GM21423 (cell line): Measurements from ENCODE around the gene NAIF1.

ENCODE experiments used
- ATAC-seq: cut with Tn5 transposase; IDR thresholded peaks from one replicate; pipeline ENCODE4 v1.9.1; 2021; ENCODE audit warnings: mild to moderate bottlenecking, moderate library complexity; ENCODE audit not compliant: unreplicated experiment

NAIF1 gene

DNA sequence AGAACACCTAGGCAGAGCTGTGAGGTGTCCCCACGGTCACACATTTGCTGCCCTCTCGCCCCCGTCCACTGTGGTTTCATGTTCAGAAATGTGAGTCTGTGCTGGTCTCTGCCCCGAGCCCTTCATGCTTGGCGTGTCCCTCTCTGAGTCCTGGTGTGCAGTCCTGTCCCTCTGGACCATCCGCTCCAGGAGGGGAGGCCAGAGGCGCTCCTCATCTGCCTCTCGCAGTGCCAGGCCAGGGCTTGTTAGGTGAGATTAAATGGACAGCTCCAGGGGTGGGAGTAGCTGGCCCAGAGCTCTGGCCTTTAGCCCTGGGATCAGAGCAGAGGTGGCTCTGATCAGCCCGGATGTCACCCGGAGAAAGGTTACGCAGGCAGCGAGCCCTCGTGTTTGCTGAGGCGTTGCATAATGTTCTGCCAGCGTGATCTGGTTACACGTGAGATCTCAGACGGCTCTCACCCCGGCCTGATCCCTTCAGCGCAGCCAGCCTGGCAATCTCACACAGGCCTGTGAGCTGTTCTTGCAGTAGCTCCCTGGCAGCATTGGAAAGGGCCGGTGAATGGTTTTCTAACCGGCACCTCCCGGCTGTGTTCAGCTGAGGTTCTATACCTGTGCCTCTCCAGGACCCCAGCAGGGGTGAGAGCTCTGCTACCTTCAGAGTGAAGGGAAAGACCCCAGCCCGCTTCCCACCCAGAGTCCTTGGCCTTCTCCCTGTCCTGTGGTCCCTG, 35.9 kb upstream of the NAIF1 start:
- no peak for ATAC-seq

DNA sequence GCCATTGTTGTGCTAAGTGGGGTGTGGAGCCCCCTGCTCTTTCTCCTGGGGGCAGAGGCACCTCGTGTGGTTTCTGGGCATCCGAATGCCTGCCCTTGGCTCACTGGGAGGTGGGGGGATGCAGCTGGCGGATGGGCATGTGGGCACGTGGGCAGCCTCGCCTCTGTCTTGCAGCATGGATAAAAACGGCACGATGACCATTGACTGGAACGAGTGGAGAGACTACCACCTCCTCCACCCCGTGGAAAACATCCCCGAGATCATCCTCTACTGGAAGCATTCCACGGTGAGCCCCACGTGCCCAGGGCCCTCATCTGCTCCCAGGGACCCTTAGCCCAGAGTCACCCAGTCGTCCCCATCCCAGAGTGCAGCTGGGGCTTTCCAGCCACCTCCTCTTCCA, 35.1 kb upstream of the NAIF1 start:
- no peak for ATAC-seq

DNA sequence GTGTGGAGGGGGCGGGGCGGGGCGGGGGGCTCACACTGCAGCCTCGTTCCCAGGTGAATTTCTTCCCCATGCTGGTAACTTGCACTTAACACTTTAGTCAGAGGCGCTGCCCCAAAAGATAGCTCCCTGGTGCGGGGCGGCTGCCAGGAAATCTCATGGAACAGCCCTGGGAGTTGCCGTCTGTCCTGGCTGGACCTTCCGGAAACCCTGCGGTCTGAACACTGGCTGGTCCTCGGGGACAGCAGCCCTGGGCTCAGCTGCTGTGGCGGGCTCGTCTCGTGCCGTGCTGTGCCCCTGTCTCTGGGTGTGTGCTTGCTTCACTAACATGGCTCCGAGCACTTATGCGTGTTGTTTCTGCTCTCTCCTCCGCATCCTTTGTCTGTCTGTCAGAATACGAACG, 34.6 kb upstream of the NAIF1 start:
- ATAC-seq = no peak

DNA sequence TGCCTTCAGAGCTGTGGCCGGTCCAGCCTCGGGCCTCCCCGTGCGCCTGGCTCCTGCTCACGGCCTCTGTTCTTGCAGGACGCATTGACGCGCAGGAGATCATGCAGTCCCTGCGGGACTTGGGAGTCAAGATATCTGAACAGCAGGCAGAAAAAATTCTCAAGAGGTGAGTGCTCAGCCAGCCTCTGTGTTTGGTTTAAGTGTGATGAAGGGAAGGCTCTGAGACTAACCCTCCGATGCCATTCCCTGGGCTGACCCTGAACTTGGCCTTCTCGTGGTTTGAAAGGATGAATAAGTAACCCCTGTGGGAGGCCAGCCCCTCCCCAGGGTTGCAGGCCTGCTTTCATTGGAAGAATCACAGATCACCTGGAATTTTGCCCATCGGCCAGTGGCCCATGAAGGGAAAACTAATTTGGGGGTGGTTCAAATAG, 34.1 kb upstream of the NAIF1 start:
- ATAC-seq = no peak

DNA sequence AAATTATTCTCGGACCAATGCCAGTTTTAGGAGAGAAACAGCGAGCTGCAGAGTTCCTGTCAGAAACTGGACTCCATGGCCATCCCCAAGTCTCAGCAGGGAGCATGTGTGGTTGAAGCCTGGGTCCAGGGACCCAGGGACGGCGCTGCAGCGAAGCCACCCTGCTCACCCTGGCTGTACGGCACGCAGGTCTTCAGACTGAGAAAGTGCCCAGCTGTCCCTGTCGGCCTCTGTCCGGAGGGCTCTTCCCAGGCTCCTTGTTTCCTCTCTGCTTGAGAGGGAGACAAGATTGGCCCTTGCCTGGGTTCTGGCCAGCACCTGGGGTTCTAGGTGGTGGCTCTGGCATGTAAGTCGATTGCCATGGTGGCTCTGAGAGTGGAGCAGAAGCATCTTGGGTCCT, 33.5 kb upstream of the NAIF1 start:
- ATAC-seq = no peak

DNA sequence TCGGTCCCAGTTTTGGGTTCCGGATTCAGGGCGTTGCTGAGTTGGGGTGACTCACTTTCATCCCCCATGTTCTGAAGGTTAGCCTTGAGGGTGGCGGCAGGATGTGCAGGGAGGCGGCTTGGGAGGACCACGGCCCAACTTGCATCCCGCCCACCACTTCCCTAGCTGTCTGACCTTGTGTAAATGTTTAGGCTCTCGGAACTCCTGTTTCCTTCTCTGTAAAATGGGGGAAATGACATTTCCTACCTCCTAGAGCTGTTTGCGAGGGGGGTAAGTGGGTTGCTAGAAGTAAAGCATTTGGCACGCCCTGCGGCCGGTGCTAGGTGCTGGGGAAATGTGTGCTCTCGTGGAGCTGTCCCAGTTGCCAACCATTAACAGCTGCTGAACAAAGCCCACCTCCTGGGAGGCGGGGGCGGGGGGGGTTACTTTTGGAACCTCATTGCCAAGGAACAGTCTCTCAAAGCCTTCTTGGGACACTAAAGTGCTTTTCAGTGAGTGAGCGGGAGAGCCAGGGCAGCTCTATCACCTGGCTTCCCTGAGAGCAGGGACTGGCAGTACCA, 32.9 kb upstream of the NAIF1 start:
- no peak for ATAC-seq

DNA sequence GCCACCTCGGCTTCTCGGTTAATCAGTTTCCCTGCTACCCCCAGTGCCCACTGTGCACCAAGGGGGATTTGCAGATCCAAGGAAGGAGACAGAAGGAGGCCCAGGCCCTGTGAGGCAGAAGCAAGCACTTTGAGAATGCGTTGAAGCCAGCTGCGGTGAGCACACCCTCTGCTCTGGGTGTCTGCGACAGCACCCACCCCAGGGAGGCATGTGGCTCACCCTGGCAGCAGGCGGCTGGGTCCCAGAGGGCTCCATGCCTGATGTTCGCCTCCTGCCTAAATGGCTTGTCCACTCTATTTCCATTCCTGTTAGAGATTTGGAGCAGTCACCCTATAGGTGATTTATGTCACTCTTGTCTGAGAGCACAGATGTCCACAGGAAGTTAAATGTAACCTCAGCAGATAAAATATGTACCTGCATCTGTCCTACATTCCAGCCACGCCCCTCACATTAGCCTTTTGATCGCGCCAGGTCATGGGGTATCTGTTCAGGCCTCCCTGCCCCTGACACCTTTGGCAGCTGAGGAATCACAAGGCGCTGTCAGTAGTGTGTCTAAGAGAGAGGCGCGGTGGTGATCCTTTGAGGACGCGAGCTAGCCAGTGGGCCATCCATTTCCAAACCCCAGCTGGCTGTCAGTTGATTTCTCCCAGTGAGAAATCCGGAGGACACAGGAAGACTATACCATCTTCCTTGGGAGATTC, 32.3 kb upstream of the NAIF1 start:
- ATAC-seq = no peak

DNA sequence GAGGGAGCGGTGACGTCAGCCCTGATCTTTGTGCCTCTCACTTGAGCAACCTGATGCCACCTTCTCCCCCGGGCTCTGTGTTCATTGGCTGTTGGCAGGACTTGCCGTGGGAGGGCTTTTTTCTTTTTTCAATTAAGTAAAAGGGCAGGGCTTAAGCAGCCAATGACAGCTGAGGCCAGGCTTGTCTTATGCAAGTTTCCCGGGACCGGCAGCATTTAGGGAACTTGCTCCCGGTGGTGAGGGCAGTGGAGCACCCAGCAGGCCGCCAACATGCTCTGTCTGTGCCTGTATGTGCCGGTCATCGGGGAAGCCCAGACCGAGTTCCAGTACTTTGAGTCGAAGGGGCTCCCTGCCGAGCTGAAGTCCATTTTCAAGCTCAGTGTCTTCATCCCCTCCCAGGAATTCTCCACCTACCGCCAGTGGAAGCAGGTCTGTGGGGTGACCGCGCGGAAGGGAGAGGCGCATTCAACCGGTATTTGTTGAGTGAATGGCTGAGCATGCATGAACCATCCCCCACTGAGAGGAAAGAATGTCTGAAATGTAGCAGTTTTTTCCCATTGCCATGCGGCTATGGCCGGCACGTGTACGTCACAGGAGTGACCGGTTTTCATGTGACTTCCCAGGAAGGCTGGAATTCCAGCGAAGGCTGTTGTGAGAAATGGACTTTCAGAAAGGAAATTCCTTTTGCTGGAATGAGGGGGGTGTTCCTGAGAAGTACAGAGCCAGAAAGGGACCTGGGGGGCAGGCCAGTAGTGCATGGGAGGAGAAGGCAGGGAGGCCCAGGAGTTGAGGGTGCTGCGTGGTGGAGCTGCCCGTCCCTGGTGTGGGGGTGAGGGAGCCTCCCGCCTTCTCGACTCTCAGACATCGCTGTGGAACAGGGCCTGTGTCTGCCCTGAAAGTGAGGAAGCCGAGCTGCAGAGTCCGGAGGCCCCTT, 31.4 kb upstream of the NAIF1 start:
- ATAC-seq = no peak

DNA sequence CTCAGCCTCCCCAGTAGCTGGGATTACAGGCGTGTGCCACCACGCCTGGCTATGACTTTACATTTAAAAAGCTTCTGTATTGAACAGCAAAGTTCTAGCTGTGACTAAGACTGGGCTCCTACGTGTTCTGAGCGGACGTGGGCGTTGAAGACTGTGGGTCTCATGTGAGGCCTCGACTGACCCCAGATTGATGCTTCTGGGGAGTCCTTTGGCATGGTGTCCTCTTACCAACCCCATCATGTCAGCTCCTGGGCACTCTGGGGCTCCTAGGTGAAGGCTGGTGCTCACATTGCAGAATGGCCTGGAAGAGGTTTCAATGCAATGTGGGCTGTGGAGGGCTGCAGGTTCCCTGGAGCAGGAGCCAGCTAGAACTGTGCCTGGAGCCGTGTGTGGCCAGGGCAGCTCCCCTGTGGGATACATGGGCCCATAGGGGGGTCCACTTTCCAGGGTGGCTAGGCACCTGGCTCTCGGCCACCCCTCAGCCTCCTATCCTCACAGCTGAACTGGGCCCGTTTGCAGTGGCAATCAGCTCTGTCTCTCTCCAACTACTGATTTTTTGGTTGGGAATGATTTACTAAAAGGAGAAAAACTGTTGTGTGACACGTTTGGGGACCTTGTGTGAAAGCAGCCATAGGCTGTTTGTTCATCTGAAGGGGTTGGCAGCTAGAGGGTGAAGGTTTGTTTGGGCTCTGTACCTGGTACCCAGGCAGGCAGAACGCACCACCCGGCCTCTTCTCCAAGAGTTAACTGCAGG, 30.6 kb upstream of the NAIF1 start:
- ATAC-seq = no peak

DNA sequence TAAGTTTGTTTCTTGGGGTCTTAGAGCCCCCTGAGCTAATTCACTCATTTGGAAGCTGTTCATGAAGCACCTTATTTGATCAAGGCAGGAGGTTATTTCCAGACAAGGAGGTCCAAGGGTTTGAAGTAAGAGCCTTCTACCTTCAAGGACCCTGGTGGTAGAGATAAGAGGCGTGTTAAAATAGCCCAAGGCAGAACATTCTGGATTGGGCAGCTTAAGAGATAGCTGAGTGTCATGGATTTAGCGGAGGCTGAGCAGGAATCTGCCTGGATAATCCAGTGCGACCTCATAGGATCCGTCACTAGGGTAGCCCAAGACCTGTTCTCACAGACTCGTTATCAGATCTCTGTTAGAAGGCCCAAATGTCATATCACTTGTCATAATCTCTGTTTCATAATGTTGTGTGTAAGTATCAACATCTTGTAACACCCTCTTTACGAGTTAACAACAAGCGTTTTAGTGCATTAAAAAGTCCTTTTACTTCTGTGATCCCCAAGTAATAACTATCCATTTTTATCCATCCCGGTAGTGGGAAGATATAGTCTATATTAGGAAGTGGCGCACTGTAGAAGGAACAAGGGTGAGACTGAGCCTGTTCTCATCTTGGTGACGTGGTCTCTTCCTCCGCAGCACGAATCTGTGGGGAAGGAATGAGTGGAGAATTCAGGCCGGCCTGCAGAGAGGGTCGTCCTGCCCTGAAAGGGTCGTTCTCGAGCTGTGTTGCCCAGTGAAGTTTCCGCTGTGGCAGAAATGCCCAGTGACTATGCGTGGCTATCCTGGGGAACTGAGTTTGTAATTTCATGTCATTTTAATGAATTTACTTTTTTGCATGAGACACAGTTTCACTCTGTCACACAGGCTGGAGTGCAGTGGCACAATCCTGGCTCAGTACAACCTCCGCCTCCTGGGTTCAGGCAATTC, 29.8 kb upstream of the NAIF1 start:
- no peak for ATAC-seq

DNA sequence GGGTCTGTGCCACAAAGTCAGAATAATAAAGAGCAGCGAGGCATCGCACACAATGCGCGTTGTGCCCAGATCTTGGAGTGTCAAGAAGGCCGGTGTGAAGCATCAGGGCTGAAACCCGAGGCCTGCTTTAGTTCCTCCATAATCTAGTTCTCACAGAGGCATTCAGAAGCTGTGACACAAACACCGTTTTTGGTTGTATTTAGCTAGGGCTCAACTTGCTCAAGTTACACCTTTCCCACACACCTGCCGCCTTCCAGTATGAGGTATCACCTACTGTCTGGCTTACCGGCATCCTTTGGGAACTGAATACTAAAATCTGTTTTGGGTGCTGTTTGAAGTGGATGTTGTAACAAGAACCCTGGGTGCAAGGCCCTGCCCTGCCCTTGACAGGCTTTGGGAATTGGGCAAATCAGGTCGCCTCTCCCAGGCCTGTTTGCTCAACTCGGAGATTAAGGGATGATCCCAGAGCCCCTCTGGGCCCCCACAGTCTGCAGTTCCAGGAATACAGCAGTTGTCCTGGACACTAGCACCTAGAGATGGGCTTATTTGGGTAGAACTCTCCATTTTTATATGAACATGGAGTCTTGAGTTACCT, 27.9 kb upstream of the NAIF1 start:
- no peak for ATAC-seq

DNA sequence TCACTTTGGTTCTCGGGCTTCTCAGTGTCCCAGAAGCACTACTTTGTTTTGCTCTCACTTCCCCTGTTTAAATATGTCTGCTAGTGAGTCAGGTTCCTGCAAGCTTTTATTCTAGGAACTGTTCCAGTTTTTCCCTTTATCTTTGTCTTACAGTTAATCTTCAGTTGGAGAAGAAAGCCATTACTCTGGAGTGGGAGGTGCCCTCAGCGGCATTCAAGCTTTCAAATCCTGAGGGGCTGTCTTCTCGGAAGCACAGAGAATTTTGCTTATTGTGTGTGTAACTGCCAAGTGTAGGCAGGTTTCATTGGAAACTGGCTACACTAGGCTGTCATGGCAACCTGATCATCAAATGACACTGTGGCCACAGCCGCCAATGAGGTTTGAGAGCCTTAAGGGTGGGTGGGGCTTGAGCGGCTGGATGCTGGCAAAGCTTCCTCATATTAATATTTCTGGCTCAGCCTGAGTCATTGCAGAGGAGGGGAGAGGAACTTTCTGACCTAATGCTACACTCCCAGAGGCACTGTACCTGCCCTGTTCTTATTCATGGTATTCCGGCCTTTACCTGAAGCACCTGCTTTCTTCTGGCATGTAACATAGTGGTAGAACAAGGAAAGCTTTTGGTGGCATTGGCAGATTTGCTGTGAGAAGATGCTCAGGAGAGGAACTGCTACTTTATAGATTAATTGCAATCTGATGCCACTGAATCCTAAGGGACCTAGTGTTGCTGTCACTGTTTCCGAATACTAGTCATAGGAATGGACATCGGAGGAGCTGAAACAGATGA, 27.2 kb upstream of the NAIF1 start:
- peak; percentile 81 for ATAC-seq

DNA sequence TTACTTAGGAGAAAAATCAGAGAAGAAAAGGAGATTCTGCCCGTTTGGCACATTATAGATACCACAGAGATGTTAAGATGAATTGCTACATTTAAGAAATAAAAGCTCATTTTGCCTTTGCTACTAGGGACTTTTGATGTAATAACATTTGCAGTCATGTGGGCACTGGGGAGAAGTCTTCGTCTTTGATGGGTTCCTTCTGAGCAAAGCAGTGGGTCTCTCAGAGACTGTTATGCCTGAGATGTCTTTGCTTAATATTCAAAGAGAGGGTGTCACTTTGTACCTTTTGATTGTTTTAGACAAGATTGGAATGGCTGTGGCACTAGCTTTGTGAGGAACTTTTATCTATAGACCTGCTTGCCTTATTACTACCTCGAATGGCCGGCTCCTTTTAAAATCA, 25.9 kb upstream of the NAIF1 start:
- ATAC-seq = no peak

DNA sequence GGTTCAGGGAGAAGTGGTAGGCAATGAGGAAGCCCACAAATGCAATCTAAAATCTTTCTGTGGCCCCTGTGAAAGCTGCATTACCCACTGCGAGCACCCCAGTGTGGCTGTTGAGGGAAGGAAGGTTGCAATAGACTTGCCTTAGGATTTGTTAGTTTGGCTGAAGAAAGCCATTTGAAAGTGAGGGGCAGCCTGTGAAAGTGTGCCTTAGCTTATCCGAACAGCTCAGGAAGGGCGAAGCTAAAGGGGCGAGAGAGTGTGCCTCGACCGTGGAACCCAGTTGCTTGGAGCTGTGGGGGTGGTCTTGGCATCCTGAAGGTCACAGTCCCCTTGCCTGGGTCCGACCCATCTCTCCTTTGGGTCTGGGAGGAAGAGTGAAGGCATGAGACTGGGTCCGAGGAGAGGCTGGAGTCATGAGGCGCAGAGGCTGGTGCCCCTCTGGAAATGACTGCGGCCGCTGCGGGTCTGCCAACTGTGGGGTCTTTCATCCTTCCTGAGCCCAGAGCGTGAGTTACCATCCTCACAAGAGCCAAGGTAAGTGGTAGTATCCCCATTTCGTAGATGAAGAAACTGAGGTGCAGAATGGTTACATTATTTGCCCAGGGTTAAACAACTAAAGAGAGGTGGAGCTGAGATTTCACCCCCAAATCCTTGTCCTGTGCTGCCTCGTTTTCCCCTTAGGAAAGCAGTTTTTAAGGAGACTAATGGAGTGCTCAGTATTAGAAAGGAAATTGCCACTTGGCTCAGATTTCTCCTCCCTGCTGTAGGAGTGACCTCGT, 25.3 kb upstream of the NAIF1 start:
- no peak for ATAC-seq

DNA sequence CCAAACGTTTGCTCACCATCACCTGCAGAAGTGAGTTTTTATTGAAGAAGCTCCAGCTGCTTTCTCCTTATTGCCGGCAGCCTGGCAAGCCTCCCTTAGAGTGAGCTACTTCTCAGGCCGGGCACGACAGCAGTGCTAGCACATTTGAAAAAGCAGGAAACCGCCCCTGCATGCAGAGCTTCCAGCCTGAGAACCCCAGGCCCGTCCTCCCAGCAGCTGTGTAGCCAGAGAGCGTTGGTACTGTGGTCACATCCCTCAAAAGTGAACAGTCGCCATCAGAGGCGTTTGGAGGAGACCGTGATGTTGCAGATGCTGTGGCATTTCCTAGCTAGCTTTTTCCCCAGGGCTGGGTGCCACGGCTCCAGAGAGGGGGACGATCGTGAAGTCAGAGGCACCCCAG, 24.5 kb upstream of the NAIF1 start:
- ATAC-seq = no peak

DNA sequence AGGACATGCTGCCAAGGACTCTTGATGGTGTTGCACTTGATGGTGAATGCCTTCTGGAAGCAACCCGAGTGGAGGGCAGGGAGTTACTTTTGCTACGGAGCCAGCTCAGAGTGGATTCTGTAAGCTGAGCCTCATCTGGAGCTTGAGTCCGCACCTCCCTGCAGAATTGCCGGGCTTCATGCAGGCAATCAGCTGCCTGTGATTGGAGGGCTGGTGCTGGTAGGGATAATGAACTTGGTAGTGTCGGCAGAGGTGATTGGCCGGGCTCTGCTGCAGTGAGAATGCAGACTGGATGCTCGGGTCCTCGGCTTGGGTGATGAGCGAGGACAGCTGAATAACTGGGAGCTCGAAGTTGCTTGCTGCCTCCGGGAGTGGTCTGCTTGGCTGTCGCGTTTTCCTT, 24.0 kb upstream of the NAIF1 start:
- no peak for ATAC-seq

DNA sequence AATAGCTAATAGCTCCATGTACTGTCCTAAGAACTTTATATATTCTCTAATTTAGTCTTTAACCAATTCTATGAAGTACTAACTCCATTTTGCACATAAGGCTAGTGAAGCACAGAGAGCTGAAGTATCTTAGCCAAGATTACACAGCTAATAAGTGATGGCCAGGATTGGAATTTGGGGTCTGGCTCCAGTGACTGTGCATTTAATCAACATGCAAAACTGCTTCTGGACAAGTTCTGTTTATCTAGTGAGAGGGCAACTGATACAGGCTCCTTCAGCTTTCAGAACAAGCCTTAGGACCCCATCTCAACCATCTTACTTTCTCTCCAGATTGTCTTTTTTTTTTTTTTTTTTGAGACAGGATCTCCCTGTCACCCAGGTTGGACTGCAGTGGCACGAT, 22.2 kb upstream of the NAIF1 start:
- no peak for ATAC-seq
